ENCODE measurements around the gene TSPY1.
"Not testable (repeated sequence)": the region's sequence is repeated elsewhere in the genome, so short reads cannot be mapped to it uniquely, and the experiment has no call there.

- TF ChIP-seq CTCF, POLR2A (IDR thresholded peaks at IDR 0.05): not testable (repeated sequence)
Measured at GRCh38 chrY:9516287-9516686, 49.5 kb downstream of the TSPY1 start.
